HCT116 (cell line): Measurements from ENCODE around the gene ZNF335. TPM values are rescaled to one million over a fixed set of nuclear protein-coding genes. Genes with fewer than 3 reads are reported as not detected.

Experiments
- ATAC-seq: fragments of 200-7000 bp; cut with Tn5 transposase; 2 replicates; pipeline ENCODE4 v1.9.1; 2020; ENCODE audit warnings: mild to moderate bottlenecking, moderate library complexity
- BruUV-seq: library from RNA; stranded (reverse); fragments of 400-500 nt; replicated peaks from 2 replicates; lab custom pipeline; 2021; lab: Mats Ljungman, UMichigan
- CTCF ChIA-PET: fragments of 300-600 bp; sonication (Branson Sonifier 250); formaldehyde crosslinking; loops from one replicate; lab custom pipeline; 2021; ENCODE audit warnings: antibody characterized with exemption; lab: Charles Lee
- POLR2A ChIA-PET: fragments of 300-600, 350-600 bp; sonication (Branson Sonifier 250); formaldehyde crosslinking; loops from one replicate; lab custom pipeline; 2021; ENCODE audit warnings: antibody characterized with exemption; lab: Charles Lee
- RAD21 ChIA-PET, 2 experiments: fragments of 300-600 bp; sonication (Branson Sonifier 250); formaldehyde crosslinking; loops; one replicate each; lab custom pipeline; 2023; ENCODE audit warnings: low total read pairs in 2 of 2; ENCODE audit not compliant: uncharacterized antibody in 2 of 2, unreplicated experiment in 2 of 2, low non-redundant PET in 1 of 2; lab: Charles Lee
- DNase-seq: peaks from one replicate; pipeline ENCODE4 v3.0.0-alpha.2; 2010; ENCODE audit warnings: low read depth, low spot score
- H2AFZ ChIP-seq: fragments of 200-600 bp; shearing (Covaris generic), sonication (generic); 2 replicates; pipeline ENCODE4 v1.6.1; 2017; ENCODE audit warnings: low read depth, mixed run types, mixed read lengths, antibody characterized with exemption, low read length; ENCODE audit not compliant: poor library complexity, severe bottlenecking
- H3K27ac ChIP-seq: 2 replicates; pipeline ENCODE4 v1.5.1; 2012; ENCODE audit warnings: low read depth, low read length
- H3K27me3 ChIP-seq: fragments of 200-600 bp; sonication (generic); 2 replicates; pipeline ENCODE4 v1.6.1; 2016; ENCODE audit warnings: mixed run types, low read length, mixed read lengths; ENCODE audit not compliant: insufficient read depth
- H3K36me3 ChIP-seq, 2 experiments: fragments of 200-500 bp in 1 of 2; fragments of 200-600 bp in 1 of 2; sonication (Bioruptor generic) in 1 of 2; sonication (generic) in 1 of 2; 2 replicates each; pipeline versions ENCODE4 v1.5.1 to v1.6.1; 2014 to 2016; ENCODE audit warnings: low read length in 2 of 2, inconsistent platforms in 1 of 2, mixed read lengths in 1 of 2, mixed run types in 1 of 2; ENCODE audit not compliant: insufficient read depth in 2 of 2, control insufficient read depth in 1 of 2
- H3K4me1 ChIP-seq, 2 experiments: fragments of 200-600 bp in 1 of 2; sonication (generic) in 1 of 2; 2 replicates each; pipeline versions ENCODE4 v1.5.1 to v1.6.1; 2012 to 2017; ENCODE audit warnings: low read length in 2 of 2, inconsistent platforms in 1 of 2, mild to moderate bottlenecking in 1 of 2, mixed read lengths in 1 of 2, mixed run types in 1 of 2, moderate library complexity in 1 of 2; ENCODE audit not compliant: insufficient read depth in 2 of 2, control insufficient read depth in 1 of 2
- H3K4me2 ChIP-seq: fragments of 200-600 bp; sonication (generic); 2 replicates; pipeline ENCODE4 v1.6.1; 2017; ENCODE audit warnings: mixed run types, low read length, mixed read lengths
- H3K4me3 ChIP-seq, 2 experiments: fragments of 200-600 bp in 1 of 2; sonication (generic) in 1 of 2; replicated peaks in 1 of 2; 2 replicates each; pipeline ENCODE4 v1.5.1; 2011 to 2016; ENCODE audit warnings: low read length in 2 of 2, control low read depth in 1 of 2, low read depth in 1 of 2, mild to moderate bottlenecking in 1 of 2, mixed read lengths in 1 of 2, mixed run types in 1 of 2
- H3K79me2 ChIP-seq: fragments of 200-600 bp; sonication (generic); 2 replicates; pipeline ENCODE4 v1.6.1; 2017; ENCODE audit warnings: mild to moderate bottlenecking, mixed run types, low read length, moderate library complexity, mixed read lengths; ENCODE audit not compliant: insufficient read depth
- H3K9ac ChIP-seq: fragments of 200-600 bp; sonication (generic); 2 replicates; pipeline ENCODE4 v1.6.1; 2016; ENCODE audit warnings: low read length, mixed read lengths
- H3K9me2 ChIP-seq: fragments of 200-600 bp; sonication (generic), shearing (Covaris generic); 2 replicates; pipeline ENCODE4 v1.6.1; 2017; ENCODE audit warnings: mixed run types, mild to moderate bottlenecking, moderate library complexity; ENCODE audit not compliant: insufficient read depth
- H3K9me3 ChIP-seq, 2 experiments: fragments of 200-500 bp in 1 of 2; fragments of 200-600 bp in 1 of 2; sonication (Bioruptor generic) in 1 of 2; sonication (generic) in 1 of 2; 2 replicates each; pipeline ENCODE4 v1.6.1; 2014 to 2017; ENCODE audit warnings: low read length in 2 of 2, mixed read lengths in 2 of 2, inconsistent platforms in 1 of 2, low read depth in 1 of 2, mild to moderate bottlenecking in 1 of 2, mixed run types in 1 of 2, moderate library complexity in 1 of 2; ENCODE audit not compliant: control insufficient read depth in 1 of 2, insufficient read depth in 1 of 2
- H4K20me1 ChIP-seq: fragments of 200-600 bp; sonication (generic), shearing (Covaris generic); 2 replicates; pipeline ENCODE4 v1.6.1; 2017; ENCODE audit warnings: mixed run types, mild to moderate bottlenecking, moderate library complexity; ENCODE audit not compliant: insufficient read depth
- CBX3 ChIP-seq: IDR thresholded peaks from 2 replicates; pipeline ENCODE4 v1.6.1; 2012; ENCODE audit warnings: low read depth
- JUND ChIP-seq: IDR thresholded peaks from 2 replicates; pipeline ENCODE4 v1.6.1; 2012
- POLR2A ChIP-seq: IDR thresholded peaks from 2 replicates; pipeline ENCODE4 v1.7.0; 2011; ENCODE audit warnings: borderline replicate concordance; ENCODE audit not compliant: insufficient read depth, insufficient read length; ENCODE audit errors: extremely low read depth
- POLR2AphosphoS5 ChIP-seq: IDR thresholded peaks from 2 replicates; pipeline ENCODE4 v1.6.1; 2011; ENCODE audit warnings: mild to moderate bottlenecking, low read depth, low read length, moderate library complexity
- SIN3A ChIP-seq: IDR thresholded peaks from 2 replicates; pipeline ENCODE4 v1.6.1; 2012; ENCODE audit warnings: low read depth
- SRF ChIP-seq: IDR thresholded peaks from 2 replicates; pipeline ENCODE4 v1.6.1; 2012; ENCODE audit warnings: low read depth
- YY1 ChIP-seq: IDR thresholded peaks from 2 replicates; pipeline ENCODE4 v1.6.1; 2011; ENCODE audit warnings: low read length, low read depth, moderate library complexity, mild to moderate bottlenecking; ENCODE audit not compliant: insufficient replicate concordance; ENCODE audit errors: extremely low read depth
- ZFX ChIP-seq: fragments of 450-650 bp; IDR thresholded peaks from 2 replicates; pipeline ENCODE4 v1.6.1; 2017
- intact Hi-C: fragments of 100-400 bp; cut with micrococcal nuclease; formaldehyde crosslinking; loops from 2 replicates; pipeline ENCODE4 v1.10.0; 2022
- total RNA-seq: library from RNA; stranded (reverse); gene quantifications from one replicate; pipeline ENCODE4 v1.2.1, GENCODE V29; 2021; ENCODE audit not compliant: unreplicated experiment
- TF ChIP-seq, protein P1 (sequence below): IDR thresholded peaks from 2 replicates; pipeline ENCODE4 v1.6.1; 2012

The ZNF335 gene
- total RNA-seq, 1 experiment from 2014 or later = 20.8 TPM

DNA sequence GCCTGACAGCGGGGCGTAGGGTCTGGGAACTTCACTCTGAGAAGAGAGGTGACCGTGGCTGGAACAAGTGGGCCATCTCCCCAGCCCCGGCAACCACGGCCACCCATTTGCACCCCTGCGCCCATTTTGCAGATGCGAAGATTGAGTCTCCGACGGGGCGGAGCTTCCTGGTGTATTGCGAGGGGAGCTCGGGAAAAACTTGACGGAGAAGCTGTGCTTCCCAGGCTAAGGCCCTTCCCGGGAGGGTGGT, 653 bp downstream of the ZNF335 start:
- POLR2A ChIA-PET = interaction anchor here (0.9 to 4.0 kb wide), 3 partner anchors 37 to 138 kb away, joined by 3 to 36 read pairs (median 3); partner anchors contain the start of genes PCIF1 and SNX21
- H3K27me3 ChIP-seq = no peaks in the 10 kb centered on the region
- RAD21 ChIA-PET = no interaction called here
- H3K36me3 ChIP-seq = peaks cover 14 to 27% of the 10 kb centered on the region in 2 experiments; a peak in 3 of 4 replicates
- CTCF ChIA-PET = interaction anchor here (2.5 to 4.7 kb wide), 5 partner anchors 14 to 173 kb away, joined by 9 to 46 read pairs (median 11); partner anchors contain the start of gene PCIF1
- TF ChIP-seq CBX3 = peak; percentile 24; the same call in 1 of the 2 replicates
- TF ChIP-seq POLR2A = no peak
- 0 out of 2 replicates have a peak, but pooled peaks have one; percentile 38 for TF ChIP-seq SIN3A
- TF ChIP-seq, protein P1, sequence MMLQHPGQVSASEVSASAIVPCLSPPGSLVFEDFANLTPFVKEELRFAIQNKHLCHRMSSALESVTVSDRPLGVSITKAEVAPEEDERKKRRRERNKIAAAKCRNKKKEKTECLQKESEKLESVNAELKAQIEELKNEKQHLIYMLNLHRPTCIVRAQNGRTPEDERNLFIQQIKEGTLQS = no peak
- TF ChIP-seq POLR2AphosphoS5 = no peak
- no peak for TF ChIP-seq YY1
- no peak for TF ChIP-seq JUND
- DNase-seq (no peak), ATAC-seq (peak; percentile 29)
- no peaks in the 10 kb centered on the region for H3K9me3 ChIP-seq
- H3K4me1 ChIP-seq = peaks cover 11 to 24% of the 10 kb centered on the region in 2 experiments; a peak in 3 of 4 replicates
- intact Hi-C loops = loop anchor here (5.0 kb wide), 1 partner anchor 159 kb away; the partner anchor contains the start of gene UBE2C
- H3K27ac ChIP-seq = peak overlapping the region; percentile 100
- H2AFZ ChIP-seq = no peak overlapping the region
- H3K9ac ChIP-seq = peak overlapping the region; percentile 80
- H3K9me2 ChIP-seq = no peaks in the 10 kb centered on the region
- H4K20me1 ChIP-seq = no peaks in the 10 kb centered on the region
- peak overlapping the region; percentile 94 to 97 for H3K4me3 ChIP-seq
- peaks cover 28% of the 10 kb centered on the region for H3K79me2 ChIP-seq
- H3K4me2 ChIP-seq = peak overlapping the region; percentile 76
- BruUV-seq = no TSS peak

DNA sequence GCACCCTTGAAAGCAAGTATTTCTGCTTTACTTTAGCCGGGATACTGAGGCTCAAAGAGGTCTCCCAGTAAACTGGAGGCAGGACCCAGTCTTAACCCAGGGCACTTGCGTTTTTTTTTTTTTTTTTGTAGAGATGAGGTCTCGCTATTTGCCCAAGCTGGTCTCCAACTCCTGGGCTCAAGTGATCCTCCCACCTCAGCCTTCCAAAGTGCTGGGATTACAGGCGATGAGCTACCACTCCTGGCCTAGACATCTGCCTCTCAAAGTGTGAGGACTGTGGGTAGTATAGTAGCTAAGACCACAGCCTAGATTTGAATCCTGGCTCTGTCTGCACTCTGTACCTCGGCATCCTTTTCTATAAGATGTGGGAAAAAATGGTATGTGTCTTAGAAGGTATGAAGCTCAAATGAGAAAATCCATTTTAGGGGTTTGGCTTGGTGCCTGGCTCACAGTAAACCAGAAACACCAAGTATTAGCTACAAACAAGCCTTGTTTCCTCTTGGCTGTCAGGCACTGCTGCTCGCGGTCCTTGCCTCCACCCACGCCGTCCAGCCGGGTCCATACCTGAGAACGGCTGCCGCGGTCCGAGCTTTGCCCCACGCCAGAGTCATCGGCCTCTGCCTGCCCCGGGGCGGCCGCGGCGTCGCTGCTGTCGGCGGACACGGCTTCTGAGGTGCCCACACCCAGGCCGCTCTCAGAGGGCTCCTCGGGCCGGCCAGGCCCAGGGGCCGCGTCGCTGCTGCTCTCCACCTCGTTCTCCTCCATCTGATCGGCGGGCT, 1.2 kb downstream of the ZNF335 start:
- Histone ChIP-seq H3K4me3 (peak overlapping the region; percentile 94 to 97), H3K9me3 (no peaks in the 10 kb centered on the region), H3K4me1 (peaks cover 11 to 24% of the 10 kb centered on the region in 2 experiments; a peak in 3 of 4 replicates), H3K4me2 (peak overlapping the region; percentile 76), H3K27ac (peak overlapping the region; percentile 100), H3K79me2 (peaks cover 28% of the 10 kb centered on the region), H3K9me2 (no peaks in the 10 kb centered on the region), H3K9ac (peak overlapping the region; percentile 80), H4K20me1 (no peaks in the 10 kb centered on the region), H3K36me3 (peaks cover 18 to 27% of the 10 kb centered on the region in 2 experiments; a peak in 3 of 4 replicates), H2AFZ (no peak overlapping the region), H3K27me3 (no peaks in the 10 kb centered on the region)
- DNase-seq (no peak), ATAC-seq (peak; percentile 2; the same call in 1 of the 2 replicates)
- ChIA-PET CTCF (interaction anchor here (0.9 to 4.7 kb wide), 13 partner anchors 8 to 378 kb away, joined by 3 to 46 read pairs (median 8); partner anchors contain the start of gene PCIF1), RAD21 (no interaction called here), POLR2A (interaction anchor here (0.9 to 4.0 kb wide), 5 partner anchors 9 to 137 kb away, joined by 3 to 36 read pairs (median 3); partner anchors contain the start of genes PCIF1 and SNX21)
- TF ChIP-seq SRF = no peak
- TF ChIP-seq ZFX = peak; percentile 46
- TF ChIP-seq CBX3 = no peak
- no TSS peak for BruUV-seq
- intact Hi-C loops = loop anchor here (5.0 kb wide), 1 partner anchor 159 kb away; the partner anchor contains the start of gene UBE2C
